Natural killer cell (primary cell): ENCODE data around the gene DNMT1. TPM values are rescaled to one million over a fixed set of nuclear protein-coding genes. Genes with fewer than 3 reads are reported as not detected.

ENCODE experiments used
- ATAC-seq, 3 donors: fragments of 150-1000 bp in 2 of 3; fragments of 200-7000 bp in 1 of 3; cut with Tn5 transposase; 1 replicate in 1 of 3; 2 replicates in 2 of 3; pipeline ENCODE4 v1.10.0; 2021; ENCODE audit warnings: mild to moderate bottlenecking in 2 of 3, moderate library complexity in 2 of 3
- DNase-seq, 2 donors: peaks; one replicate each; pipeline versions ENCODE4 v3.0.0 to v3.0.0-alpha.2; 2013 to 2021; ENCODE audit warnings: mixed read lengths in 1 of 2
- H3K27ac ChIP-seq: one replicate; pipeline ENCODE4 v1.5.1; 2013; ENCODE audit warnings: mild to moderate bottlenecking, low read length
- H3K27me3 ChIP-seq: one replicate; pipeline ENCODE4 v1.6.1; 2013; ENCODE audit warnings: low read length; ENCODE audit not compliant: control insufficient read depth, insufficient read depth
- H3K36me3 ChIP-seq: one replicate; pipeline ENCODE4 v1.6.1; 2013; ENCODE audit warnings: low read length; ENCODE audit not compliant: control insufficient read depth, insufficient read depth
- H3K4me1 ChIP-seq: one replicate; pipeline ENCODE4 v1.6.1; 2013; ENCODE audit warnings: low read length; ENCODE audit not compliant: control insufficient read depth, insufficient read depth
- H3K4me3 ChIP-seq: one replicate; pipeline ENCODE4 v1.5.1; 2013; ENCODE audit warnings: low read length
- H3K9me3 ChIP-seq: one replicate; pipeline ENCODE4 v1.6.1; 2013; ENCODE audit warnings: low read length; ENCODE audit not compliant: control insufficient read depth, insufficient read depth
- H3K27ac Mint-ChIP-seq, 2 donors: one replicate each; pipeline ENCODE4 v1.8.0; 2022; ENCODE audit warnings: mild to moderate bottlenecking in 2 of 2, mixed read lengths in 2 of 2, moderate library complexity in 1 of 2
- H3K27me3 Mint-ChIP-seq, 2 donors: one replicate each; pipeline ENCODE4 v1.8.0; 2022; ENCODE audit warnings: low read depth in 2 of 2, mixed read lengths in 2 of 2
- H3K36me3 Mint-ChIP-seq: one replicate; pipeline ENCODE4 v1.8.0; 2022; ENCODE audit warnings: mixed read lengths
- H3K4me1 Mint-ChIP-seq, 2 donors: one replicate each; pipeline ENCODE4 v1.8.0; 2022; ENCODE audit warnings: mixed read lengths in 2 of 2
- H3K4me3 Mint-ChIP-seq: one replicate; pipeline ENCODE4 v1.8.0; 2022; ENCODE audit warnings: mild to moderate bottlenecking, moderate library complexity, mixed read lengths
- H3K9me3 Mint-ChIP-seq, 2 donors: one replicate each; pipeline ENCODE4 v1.8.0; 2022; ENCODE audit warnings: mixed read lengths in 2 of 2
- WGBS: methylation state at CpG from one replicate; pipeline ENCODE4 v1.1.7; 2013; ENCODE audit warnings: missing lambda C conversion rate; ENCODE audit not compliant: insufficient coverage; 5-methylcytosine and 5-hydroxymethylcytosine counted together
- intact Hi-C: fragments of 100-400 bp; cut with micrococcal nuclease; formaldehyde crosslinking; loops from one replicate; pipeline ENCODE4 v1.14.2; 2022
- total RNA-seq, 4 donors: library from RNA; stranded (reverse); fragments of 120-200 nt in 1 of 4; gene quantifications; one replicate each; pipeline versions ENCODE4 v1.2.3 to v1.2.4, GENCODE V29; 2013 to 2022
- TF ChIP-seq, protein P1 (sequence below): fragments of 200-600 bp; IDR thresholded peaks from one replicate; pipeline ENCODE4 v1.8.0; 2022; ENCODE audit warnings: antibody characterized with exemption

DNMT1 gene
- total RNA-seq, 3 donors from 2014 or later (not counting 1 experiment from before 2014, with no cell fraction given), result 266 to 323 (median 275) TPM

DNA sequence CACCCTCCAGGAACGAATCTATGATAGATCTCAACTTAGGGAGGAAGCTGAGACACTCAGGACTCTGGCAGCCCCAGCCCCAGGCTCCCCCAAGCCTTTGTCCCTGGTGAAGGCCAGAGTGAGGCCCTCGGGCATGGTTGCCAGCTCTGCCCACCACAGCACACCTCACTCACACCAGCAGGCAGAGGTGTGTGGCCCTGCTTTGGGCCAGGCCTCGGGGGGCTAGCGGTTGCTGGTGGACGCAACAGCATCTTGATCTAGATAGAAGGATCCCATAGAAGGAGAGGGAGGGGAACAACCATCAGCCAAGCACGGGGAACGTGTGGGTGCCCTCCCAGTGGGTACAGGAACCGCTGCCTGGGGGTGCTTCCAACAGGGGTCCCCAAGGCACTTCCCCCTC is 36.7 kb downstream of the DNMT1 start:
- H3K4me3 ChIP-seq, result no peak overlapping the region
- peaks cover 76% of the 10 kb centered on the region for H3K36me3 ChIP-seq
- no peak overlapping the region for H3K27ac ChIP-seq
- ATAC-seq (no peak), DNase-seq (no peak)
- Mint-ChIP-seq H3K27ac (peak overlapping the region in 1 of 2 donors; percentile 66), H3K27me3 (no peaks in the 10 kb centered on the region), H3K4me1 (peaks cover 0 to 8% of the 10 kb centered on the region in 2 donors), H3K4me3 (no peak overlapping the region), H3K9me3 (no peaks in the 10 kb centered on the region), H3K36me3 (peaks cover 22% of the 10 kb centered on the region)
- 98% methylated on average over 8 of the region's 8 CpGs for WGBS
- TF ChIP-seq, protein P1, sequence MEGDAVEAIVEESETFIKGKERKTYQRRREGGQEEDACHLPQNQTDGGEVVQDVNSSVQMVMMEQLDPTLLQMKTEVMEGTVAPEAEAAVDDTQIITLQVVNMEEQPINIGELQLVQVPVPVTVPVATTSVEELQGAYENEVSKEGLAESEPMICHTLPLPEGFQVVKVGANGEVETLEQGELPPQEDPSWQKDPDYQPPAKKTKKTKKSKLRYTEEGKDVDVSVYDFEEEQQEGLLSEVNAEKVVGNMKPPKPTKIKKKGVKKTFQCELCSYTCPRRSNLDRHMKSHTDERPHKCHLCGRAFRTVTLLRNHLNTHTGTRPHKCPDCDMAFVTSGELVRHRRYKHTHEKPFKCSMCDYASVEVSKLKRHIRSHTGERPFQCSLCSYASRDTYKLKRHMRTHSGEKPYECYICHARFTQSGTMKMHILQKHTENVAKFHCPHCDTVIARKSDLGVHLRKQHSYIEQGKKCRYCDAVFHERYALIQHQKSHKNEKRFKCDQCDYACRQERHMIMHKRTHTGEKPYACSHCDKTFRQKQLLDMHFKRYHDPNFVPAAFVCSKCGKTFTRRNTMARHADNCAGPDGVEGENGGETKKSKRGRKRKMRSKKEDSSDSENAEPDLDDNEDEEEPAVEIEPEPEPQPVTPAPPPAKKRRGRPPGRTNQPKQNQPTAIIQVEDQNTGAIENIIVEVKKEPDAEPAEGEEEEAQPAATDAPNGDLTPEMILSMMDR, result no peak
- no peaks in the 10 kb centered on the region for H3K9me3 ChIP-seq
- no peaks in the 10 kb centered on the region for H3K4me1 ChIP-seq
- intact Hi-C loops, result no loop called here
- H3K27me3 ChIP-seq, result no peaks in the 10 kb centered on the region

DNA sequence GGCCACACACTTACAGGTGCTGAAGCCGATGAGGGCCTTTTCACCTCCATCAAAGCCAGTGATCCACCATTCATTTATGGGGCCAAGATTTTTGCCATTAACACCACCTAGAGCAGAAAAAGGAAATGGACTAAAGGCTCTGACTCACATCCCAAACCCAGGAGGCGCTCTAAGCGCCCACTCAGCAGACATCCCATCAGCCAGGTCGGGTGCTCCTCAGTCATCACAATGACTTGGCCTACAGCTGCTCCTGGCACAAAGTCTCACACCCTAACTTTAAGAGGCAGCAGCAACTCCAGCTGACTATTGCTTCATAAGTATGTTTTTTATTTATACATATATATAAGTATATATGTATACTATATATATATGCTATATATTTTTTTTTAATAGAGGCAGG is 38.9 kb downstream of the DNMT1 start:
- TF ChIP-seq, protein P1, result no peak
- Mint-ChIP-seq H3K27me3 (no peaks in the 10 kb centered on the region), H3K9me3 (no peaks in the 10 kb centered on the region), H3K36me3 (peaks cover 22% of the 10 kb centered on the region), H3K4me1 (peaks cover 0 to 8% of the 10 kb centered on the region in 2 donors), H3K27ac (no peak overlapping the region), H3K4me3 (no peak overlapping the region)
- Histone ChIP-seq H3K4me1 (no peaks in the 10 kb centered on the region), H3K27ac (no peak overlapping the region), H3K4me3 (no peak overlapping the region), H3K27me3 (no peaks in the 10 kb centered on the region), H3K36me3 (peaks cover 78% of the 10 kb centered on the region), H3K9me3 (no peaks in the 10 kb centered on the region)
- intact Hi-C loops, result no loop called here
- no peak for DNase-seq
- ATAC-seq, result no peak
- 93% methylated on average over 4 of the region's 4 CpGs for WGBS

DNA sequence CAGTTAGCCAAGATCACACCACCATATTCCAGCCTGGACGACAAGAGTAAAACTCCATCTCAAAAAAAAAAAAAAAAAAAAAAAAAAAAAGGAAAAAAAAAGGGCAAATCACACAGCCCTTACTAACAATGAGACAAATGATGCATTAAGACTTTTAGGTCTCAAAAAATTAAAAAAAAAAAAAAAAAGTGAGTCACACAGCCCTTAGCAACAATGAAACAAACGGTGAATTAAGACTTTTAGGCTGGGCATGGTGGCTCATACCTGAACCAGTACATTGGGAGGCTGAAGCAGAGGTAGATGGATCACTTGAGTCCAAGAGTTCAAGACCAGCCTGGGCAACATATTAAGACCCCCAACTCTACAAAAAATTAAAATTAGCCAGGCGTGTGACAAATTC is 42.7 kb downstream of the DNMT1 start:
- WGBS, result 97% methylated on average over 2 of the region's 3 CpGs
- ATAC-seq (no peak), DNase-seq (no peak)
- Mint-ChIP-seq H3K9me3 (no peaks in the 10 kb centered on the region), H3K4me3 (no peak overlapping the region), H3K27ac (no peak overlapping the region), H3K36me3 (peaks cover 14% of the 10 kb centered on the region), H3K4me1 (no peaks in the 10 kb centered on the region), H3K27me3 (no peaks in the 10 kb centered on the region)
- H3K4me3 ChIP-seq, result no peak overlapping the region
- H3K27me3 ChIP-seq, result no peaks in the 10 kb centered on the region
- no peaks in the 10 kb centered on the region for H3K9me3 ChIP-seq
- no peak overlapping the region for H3K27ac ChIP-seq
- TF ChIP-seq, protein P1, result no peak
- intact Hi-C loops, result no loop called here
- H3K36me3 ChIP-seq, result peaks cover 66% of the 10 kb centered on the region
- no peaks in the 10 kb centered on the region for H3K4me1 ChIP-seq

DNA sequence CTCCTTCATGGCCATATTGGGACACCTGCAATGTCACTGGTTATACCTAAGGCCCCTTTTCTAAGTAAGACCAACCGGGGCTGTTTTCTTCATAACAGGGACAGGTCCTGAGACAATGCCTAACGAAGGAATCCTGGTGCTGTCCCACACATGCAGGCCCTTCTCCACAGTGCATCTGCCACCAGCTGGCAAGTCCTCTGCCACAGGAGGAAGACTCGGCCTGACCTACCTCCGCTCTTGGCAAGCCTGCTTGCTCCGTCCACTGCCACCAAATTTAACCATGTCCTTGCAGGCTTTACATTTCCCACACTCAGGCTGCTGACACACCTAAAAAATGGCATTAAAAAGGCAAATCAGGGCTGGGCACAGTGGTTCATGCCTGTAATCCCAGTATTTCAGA is 43.2 kb downstream of the DNMT1 start:
- no peaks in the 10 kb centered on the region for H3K4me1 Mint-ChIP-seq
- intact Hi-C loops, result no loop called here
- Histone ChIP-seq H3K36me3 (peaks cover 71% of the 10 kb centered on the region), H3K9me3 (no peaks in the 10 kb centered on the region), H3K4me1 (no peaks in the 10 kb centered on the region), H3K27me3 (no peaks in the 10 kb centered on the region), H3K27ac (no peak overlapping the region), H3K4me3 (no peak overlapping the region)
- no peak overlapping the region for H3K27ac Mint-ChIP-seq
- over 99% methylated on average over 5 of the region's 5 CpGs for WGBS
- DNase-seq, result no peak
- no peak for ATAC-seq
- TF ChIP-seq, protein P1, result no peak
- no peaks in the 10 kb centered on the region for H3K9me3 Mint-ChIP-seq
- H3K4me3 Mint-ChIP-seq, result no peak overlapping the region
- H3K27me3 Mint-ChIP-seq, result no peaks in the 10 kb centered on the region
- peaks cover 14% of the 10 kb centered on the region for H3K36me3 Mint-ChIP-seq
